ENCODE measurements around the gene ADK.
"Not testable (repeated sequence)": the region's sequence is repeated elsewhere in the genome, so short reads cannot be mapped to it uniquely, and the experiment has no call there.

ADK gene

DNA sequence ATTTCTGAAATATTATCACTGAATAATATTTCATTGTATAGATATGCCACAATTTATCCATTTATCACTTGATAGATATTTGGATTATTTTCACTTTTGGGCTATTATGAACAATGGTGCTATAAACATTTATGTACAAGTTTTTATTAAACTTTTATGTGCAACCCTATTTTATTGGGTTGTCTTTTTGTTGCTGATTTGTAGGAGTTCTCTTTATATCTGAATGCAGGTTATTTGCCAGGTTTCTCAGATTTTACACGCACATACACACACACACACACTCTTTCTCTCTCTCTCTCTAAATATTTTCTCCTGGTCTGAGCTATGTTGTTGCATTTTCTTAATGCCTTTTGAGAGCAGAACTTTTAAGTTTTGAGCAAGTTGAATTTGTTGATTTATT, 36.2 kb downstream of the ADK start:
- DNase-seq, result no peak

DNA sequence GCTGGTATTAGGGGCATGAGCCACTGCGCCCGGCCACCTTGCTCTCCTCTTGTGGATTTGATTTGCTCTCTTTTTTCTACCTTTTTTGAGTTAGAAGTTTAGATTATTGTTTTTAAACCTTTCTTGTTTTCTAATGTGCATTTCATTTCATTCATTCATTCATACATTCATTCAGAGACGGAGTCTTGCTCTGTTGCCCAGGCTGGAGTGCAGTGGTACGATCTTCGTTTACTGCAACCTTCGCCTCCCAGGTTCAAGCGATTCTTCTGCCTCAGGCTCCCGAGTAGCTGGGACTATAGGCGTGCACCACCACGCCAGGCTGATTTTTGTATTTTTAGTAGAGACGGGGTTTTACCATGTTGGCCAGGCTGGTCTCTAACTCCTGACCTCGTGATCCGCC, 37.6 kb downstream of the ADK start:
- DNase-seq, result not testable (repeated sequence)

DNA sequence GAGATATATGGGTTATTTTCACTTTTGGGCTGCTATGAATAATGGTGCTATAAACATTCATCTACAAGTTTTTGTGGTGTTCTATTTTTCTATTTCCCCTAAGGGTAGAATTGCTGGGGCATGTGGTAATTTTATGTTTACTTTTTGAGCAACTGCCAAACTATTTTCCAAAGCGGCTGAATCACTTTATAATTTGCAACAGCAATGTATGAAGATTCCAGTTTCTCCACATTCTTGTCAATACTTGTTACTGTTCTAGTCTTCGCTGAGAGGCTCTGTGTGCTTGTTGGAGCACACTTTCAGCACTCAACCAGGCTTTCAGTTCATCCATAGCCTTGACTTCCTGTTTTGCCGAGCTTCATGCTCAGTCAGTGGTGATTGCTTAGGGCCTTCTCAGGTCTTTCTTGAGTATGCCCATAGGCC, 39.0 kb downstream of the ADK start:
- peak; percentile 23 for DNase-seq

DNA sequence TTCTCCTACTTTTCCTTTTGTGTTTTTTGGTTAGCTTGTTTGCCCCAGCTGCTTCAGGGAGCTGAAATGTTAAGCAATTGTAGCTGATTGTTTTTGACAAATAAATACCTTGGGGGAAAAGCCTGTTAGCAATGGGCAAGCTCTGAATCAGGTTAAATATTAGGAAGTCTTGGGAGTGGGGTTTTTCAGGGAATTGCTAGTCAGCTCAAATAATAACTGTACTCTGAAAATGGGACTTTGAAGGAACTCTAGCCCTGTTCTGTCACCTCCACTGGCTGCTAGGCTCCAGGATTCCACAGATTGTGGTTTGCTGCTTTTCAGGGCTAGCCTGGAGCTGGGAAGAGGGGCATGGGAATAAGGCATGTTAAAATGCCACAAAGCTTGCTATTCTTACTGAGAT, 39.5 kb downstream of the ADK start:
- no peak for DNase-seq

DNA sequence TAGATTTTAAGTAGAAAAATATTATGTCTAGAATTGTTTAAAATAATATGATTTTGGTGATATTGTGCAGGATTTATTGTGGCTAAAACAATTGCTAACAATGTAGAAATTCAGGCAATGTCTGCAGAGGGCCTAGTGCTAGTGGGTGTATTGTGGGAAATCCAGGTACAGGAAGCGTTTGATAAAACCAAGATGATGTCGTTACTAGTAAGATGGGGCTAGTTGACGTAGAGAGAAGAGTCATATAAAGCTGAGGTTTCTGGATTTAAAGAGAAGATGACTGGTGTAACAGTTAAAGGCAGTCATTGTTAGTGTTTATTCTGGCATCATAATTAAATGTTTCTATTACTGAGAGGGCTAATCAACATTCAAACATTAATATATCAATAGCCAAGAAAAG, 43.5 kb downstream of the ADK start:
- no peak for DNase-seq

DNA sequence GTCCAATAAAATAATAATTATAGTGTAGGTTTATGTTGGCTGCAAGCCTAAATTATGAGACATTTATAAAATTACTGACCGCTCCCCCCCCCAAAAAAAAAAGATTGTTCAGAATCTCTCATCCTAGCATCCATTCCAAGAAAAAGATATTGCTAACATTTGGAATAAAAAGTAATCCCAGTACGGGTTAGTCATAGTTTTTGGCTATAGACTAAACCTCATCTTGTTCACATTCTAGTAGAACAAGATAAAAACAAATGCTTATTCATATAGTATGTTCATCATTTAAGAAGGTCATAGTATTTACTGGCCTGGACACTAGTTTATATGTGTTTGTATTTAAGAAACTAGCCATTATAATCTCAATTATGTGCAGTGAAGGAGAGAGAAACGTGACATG, 44.0 kb downstream of the ADK start:
- no peak for DNase-seq

DNA sequence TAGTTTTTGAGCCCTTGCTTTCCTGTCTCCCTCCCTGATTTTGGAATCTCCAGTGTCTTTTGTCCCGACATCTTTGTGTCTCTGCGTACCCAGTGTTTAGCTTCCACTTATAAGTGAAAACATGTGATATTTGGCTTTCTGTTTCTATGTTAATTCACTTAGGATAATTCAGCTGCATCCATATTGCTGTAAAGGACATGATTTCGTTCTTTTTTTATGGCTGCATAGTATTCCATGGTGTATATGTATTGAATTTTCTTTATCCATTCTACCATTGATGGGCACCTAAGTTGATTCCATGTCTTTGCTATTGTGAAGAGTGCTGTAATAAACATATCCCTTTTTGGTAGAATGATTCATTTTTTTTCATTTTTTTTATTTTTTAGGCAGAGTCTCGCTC, 48.3 kb downstream of the ADK start:
- no peak for DNase-seq

DNA sequence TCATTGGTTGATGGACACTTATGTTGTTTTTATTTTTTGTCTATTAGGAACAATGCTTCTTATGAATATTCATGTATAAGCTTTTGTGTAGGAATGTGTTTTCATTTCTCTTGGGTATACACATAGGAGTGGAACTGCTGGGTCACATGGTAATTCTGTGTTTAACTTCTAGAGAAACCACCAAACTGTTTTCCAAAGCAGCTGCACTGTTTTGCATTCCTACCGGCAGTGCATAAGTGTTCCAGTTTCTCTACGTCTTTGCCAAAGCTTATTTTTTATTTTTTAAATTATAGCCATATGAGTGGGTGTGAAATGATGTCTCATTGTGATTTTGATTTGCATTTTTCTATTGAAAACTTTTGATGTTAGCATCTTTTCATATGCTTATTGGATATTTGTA, 51.3 kb downstream of the ADK start:
- DNase-seq, result no peak

DNA sequence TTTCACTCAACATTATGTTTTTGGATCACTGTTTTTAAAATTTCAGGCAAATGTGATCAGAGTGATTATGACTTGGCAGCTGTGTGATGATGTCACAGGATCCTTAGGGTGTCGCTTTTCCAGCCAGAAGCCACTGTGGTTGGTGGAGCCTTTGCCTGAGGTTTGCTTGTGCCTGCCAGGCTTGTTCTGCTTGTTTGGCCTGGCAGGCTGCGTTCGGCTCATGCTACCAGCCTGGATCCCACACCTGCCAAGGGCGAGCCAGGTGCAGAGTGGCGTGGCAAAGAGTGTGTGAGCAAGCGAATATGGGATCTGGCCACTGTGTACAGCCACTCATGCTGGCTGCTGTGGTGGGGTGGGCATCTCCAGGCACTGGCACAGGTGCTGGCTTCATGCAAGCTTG, 55.7 kb downstream of the ADK start:
- no peak for DNase-seq

DNA sequence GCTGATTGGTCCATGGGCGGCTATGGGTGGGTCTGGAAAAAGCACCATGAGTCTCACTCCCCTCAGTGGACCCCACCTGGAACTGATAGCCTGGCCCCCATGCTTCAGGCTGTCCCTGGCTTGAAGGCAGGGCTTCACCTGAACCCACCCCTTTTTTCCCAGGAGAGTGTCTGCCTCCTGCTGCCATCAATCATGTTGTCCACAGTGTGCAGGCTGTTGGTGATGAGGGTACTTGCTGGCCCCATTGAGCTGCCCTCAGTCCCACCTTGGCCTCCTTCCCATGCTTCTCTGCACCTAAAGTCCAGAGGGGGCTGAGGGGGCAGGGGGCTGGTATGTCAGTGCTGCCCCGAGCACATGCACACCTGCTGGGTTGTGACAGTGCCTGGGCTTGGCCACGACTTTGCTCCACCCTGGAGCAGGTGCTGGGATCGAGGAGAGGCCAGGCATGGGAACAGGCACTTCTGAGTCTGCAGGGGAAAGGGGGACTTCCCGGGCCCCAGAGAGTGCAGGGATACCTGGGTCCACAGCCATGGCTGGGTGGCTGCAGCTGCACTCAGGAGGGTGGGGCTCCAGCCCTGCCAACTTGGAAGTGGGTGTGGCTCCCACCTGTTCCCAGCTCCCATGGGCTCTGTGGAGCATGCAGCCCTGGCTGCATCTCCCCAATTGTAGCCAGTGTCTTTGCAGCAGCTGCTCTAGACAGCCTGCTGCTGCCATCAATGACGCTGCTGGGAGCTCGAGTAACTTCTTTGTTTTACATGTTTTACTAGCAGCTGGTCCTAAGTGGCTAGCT, 56.9 kb downstream of the ADK start:
- no peak for DNase-seq

DNA sequence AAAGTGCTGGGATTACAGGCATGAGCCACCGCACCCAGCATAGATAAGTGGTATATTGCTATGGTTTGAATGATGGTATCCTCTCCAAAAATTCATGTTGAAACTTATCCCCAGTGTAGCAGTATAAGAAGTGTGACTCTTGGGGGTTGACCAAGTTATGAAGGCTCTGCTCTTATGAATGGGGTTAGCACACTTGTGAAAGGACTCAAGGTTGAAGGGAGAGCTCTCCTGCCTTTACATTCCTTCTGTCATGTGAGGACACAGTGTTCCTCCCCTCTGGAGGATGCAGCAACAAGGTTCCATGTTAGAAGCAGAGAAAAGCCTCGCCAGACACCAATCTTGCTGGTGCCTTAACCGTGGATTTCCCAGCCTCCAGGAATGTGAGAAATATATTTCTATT, 58.0 kb downstream of the ADK start:
- DNase-seq, result no peak

DNA sequence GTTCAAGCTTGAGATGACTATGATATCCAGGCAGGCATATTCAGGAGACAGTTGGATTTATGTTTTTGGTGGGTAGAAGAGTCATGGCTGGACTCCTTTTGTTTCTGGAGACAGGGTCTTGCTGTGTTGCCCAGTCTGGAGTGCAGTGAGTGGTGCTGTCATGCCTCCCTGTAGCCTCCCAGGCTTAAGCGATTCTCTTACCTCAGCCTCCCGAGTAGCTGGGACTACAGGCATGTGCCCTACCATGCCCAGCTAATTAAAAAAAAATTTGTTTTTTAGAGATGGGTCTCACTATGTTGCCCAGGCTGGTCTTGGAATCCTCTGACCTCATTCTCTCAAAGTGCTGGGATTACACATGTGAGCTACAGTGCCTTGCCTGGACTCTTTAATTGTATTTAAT, 62.0 kb downstream of the ADK start:
- no peak for DNase-seq

DNA sequence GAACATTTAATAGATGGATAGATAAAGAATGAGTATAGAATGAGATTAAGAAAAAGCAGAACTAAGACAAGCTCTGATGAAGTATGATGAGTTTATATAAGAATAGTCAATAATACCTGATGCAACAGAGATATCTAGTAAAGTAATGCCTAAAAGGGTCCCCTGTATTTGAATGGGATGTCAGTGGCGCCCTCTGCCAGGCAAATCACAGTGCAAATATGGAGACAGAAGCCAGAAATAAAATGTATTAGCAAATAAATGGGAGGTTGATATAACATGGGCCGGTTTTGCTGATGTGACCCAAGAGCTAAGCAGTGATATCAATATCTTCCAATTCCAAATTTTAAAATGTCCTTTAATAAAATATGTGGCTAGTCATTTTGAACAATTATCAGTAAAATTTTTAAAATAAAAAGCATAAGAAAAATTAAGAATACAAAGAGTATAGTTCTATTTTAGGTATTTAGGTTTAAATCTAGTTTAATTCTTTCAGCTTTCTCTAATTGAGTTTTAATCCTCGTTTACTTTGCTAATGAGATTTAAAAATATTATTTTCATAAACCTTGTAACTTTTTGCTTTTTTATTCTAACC, 62.6 kb downstream of the ADK start:
- peak; percentile 9 for DNase-seq

DNA sequence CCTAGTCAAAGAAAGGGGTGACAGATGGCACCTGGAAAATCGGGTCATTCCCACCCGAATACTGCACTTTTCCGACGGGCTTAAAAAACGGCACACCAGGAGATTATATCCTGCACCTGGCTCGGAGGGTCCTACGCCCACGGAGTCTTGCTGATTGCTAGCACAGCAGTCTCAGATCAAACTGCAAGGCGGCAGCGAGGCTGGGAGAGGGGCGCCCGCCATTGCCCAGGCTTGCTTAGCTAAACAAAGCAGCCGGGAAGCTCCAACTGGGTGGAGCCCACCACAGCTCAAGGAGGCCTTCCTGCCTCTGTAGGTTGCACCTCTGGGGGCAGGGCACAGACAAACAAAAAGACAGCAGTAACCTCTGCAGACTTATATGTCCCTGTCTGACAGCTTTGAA, 66.1 kb downstream of the ADK start:
- not testable (repeated sequence) for DNase-seq

DNA sequence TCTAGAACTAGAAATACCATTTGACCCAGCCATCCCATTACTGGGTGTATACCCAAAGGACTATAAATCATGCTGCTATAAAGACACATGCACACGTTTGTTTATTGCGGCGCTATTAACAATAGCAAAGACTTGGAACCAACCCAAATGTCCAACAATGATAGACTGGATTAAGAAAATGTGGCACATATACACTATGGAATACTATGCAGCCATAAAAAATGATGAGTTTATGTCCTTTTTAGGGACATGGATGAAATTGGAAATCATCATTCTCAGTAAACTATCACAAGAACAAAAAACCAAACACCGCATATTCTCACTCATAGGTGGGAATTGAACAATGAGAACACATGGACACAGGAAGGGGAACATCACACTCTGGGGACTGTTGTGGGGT, 71.4 kb downstream of the ADK start:
- DNase-seq, result not testable (repeated sequence)

DNA sequence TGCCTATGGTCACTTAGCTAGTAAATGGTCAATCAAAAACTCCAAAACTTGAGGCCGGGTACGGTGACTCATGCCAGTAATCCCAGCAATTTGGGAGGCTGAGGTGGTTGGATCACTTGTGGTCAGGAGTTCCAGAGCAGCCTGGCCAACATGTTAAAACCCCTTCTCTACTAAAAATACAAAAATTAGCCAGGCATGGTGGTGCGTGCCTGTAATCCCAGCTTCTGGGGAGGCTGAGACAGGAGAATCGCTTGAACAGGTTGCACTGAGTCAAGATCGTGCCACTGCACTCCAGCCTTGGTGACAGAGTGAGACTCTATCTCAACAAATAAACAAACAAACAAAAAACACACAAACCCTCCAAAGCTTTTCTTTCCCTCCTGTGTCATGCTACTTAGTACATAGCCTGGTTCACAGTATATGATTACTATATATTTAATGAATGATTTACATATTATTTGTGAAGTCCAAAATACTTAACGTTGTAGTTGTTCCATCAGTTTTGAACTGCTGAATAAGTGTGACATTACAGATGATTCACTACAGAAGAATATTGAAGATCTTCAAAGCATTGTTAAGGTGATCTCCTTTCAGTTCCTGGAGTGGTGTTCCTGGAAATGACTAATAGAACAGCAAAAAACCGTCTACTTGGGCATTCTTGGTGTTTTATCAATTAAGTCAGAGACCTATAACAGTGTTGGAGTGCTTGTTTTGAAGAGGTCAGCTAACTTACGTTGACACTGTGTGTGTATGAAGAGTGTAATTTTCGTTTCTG, 72.9 kb downstream of the ADK start:
- no peak for DNase-seq

DNA sequence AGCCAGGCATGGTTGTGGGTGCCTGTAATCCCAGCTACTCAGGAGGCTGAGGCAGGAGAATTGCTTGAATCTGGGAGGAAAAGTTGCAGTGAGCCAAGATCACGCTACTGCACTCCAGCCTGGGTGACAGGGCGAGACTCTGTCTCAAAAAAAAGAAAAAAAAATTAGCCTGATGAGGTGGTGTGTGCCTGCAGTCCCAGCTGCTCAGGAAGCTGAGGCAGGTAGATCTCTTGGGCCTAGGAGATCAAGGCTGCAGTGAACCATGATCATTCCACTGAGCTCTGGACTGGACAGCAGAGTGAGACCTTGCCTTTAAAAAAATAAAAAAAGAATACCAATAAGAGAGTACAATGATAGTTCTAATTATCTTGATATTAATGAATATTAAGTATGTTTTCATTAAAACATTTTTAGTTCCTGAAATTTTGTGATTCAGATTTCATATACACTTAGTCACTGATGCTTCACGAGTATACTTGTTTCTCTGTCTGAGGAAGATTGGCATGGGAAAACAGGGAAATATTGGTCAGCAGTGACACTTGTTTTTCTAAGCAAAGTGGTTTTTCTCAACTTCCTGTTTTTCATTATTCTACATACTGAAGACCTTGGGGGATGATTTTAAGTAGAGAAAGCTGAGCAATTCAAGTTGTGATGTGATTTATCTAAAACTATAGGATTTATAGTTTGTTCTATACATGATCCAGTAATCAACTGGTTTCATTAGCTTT, 76.8 kb downstream of the ADK start:
- peak; percentile 20 for DNase-seq

DNA sequence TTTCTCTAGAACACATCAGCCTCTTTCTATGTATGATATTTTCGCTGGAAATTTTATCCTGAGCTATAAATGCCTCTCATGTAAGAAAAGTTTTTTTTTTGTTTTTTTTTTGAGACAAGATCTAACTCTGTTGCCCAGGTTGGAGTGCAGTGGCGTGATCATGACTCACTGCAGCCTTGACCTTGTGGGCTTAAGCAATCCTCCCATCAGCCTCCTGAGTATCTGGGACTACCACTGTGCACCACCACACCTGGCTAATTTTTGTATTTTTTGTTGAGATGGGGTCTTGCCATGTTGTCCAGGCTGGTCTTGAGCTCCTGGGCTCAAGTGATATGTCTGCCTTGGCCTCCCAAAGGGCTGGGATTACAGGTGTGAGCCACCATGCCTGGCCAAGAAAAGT, 80.4 kb downstream of the ADK start:
- DNase-seq, result no peak

DNA sequence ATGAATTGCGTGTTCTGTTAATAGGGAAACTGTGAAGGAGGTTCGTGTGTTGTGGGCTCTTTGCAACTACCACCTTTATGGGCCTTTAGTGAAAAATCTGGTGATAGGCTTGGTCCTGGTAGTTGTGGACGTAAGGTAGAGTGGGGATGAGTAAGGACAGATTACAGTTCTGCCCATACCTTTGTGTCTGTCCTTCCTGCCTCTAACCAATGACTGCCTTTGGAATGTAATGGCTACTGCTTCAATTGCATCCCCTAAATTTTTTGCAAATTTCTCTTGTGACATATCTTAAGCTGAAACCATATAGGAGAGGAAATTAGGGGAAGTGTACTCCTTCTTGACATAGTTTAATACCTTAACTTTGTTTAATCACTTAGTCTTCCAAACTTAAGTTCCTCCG, 82.3 kb downstream of the ADK start:
- no peak for DNase-seq

DNA sequence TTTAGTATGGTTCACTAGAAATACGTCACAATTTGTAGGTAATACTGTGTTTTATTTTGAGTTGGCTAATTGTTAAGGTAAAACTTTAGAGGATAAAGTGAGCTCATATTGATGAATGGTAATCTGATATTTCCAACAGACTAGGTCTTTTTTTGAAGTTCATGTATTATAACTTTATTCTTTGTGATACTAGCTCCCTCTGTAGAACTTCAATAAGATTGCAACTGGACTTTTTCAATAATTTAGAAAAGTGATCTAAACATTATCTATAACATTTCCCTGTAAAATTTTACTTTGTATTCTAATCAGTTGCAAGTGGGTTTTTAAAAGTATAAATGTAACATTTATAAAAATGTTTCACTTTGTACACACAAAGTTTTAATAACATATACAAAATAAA, 83.5 kb downstream of the ADK start:
- no peak for DNase-seq

DNA sequence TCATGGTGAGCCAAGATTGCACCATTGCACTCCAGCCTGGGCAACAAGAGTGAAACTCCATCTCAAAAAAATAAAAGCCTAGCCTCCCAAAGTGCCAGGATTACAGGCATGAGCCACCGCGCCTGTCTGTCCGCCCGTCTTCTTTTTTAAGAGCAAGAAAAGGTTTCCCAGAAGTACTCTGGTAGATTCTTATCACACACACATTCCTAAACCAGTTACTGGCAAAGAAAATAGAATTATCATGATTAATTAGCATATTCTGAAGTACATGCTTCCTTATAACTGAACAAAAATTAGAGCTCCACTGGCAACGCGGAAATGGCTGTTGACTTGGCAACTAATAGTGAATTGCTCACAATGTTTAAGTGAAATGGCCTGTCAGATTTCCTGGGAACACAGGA, 87.0 kb downstream of the ADK start:
- DNase-seq, result no peak

DNA sequence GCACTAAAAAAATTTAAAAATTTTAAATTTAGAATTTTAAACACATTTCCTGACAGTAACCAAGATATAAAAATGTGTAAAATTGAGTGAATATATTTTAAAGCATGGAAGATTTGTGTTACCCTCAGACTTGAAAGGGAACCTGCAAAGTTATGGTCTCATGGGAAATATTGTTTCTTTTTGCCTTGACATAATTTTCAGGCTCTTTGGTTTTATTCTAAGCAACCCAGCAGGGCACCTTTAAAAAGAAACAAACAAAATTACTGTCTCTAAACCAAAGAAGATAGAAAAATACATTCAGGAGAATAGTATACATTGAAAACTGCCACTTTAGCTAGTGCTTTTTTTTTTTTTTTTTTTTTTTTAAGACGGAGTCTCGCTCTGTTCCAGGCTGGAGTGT, 87.5 kb downstream of the ADK start:
- no peak for DNase-seq

DNA sequence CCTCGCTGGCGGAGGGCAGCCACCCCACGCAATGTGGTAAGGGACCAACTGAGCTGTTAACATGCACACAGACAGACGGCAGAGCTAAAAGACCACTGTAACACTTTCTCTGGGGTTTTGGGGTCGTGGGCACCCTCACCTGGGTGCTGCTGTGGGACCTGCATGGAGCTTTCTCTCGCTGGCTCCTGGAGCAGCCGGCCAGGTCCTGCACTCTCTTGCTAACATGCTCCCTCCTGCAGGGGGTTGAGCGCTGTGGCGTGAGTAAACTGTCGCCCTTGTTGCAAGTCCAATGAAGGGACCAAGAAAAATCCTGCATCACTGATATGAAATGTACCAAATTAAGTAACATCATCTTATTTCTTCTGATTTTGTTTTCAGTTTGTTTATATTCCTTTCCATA, 92.0 kb downstream of the ADK start:
- DNase-seq, result no peak
